ENCODE data around the gene PNMA5. TPM values are rescaled to one million over a fixed set of nuclear protein-coding genes. Genes with fewer than 3 reads are reported as not detected.

The PNMA5 gene
- total and polyA plus RNA-seq, 4 donors: 0.09 TPM; not detected in 3

DNA sequence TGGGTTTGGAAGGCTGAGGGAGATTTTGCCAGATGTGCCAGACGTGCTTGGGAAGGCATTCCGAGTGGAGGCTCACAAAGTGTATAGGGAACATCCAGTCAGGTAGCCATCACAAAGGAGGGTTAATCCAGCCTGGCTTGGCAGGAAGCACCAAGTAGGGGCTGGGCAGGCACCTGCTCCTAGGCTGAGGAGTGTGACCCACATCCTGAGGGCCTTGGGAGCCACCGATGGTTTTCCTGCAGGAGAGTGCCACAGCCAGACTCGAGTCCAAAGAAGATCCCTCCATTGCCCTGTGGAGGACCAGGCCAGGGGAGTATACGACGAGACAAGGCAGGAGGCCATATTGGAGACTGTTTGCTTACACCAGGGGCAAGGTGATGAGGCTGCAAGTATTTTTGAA is 47.2 kb downstream of the PNMA5 start:
- no peak for TF ChIP-seq YY1 (IDR thresholded peaks at IDR 0.05)
- TF ChIP-seq, protein P1, sequence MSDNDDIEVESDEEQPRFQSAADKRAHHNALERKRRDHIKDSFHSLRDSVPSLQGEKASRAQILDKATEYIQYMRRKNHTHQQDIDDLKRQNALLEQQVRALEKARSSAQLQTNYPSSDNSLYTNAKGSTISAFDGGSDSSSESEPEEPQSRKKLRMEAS (IDR thresholded peaks at IDR 0.05): no peak
- no peak for TF ChIP-seq GABPA (IDR thresholded peaks at IDR 0.05 in 1 of 2, conservative IDR thresholded peaks at IDR 0.05 in 1 of 2)
- no peak for TF ChIP-seq HNF4G (IDR thresholded peaks at IDR 0.05)
- TF ChIP-seq TAF1 (conservative IDR thresholded peaks at IDR 0.05): no peak
- TF ChIP-seq RAD21 (IDR thresholded peaks at IDR 0.05): no peak
- no peak for TF ChIP-seq JUND (IDR thresholded peaks at IDR 0.05)
- TF ChIP-seq EGR1 (IDR thresholded peaks at IDR 0.05; ENCODE audit: low read depth in 2 of 2): no peak
- no peak for TF ChIP-seq FOXA1 (IDR thresholded peaks at IDR 0.05)
- no peak for TF ChIP-seq CTCF (IDR thresholded peaks at IDR 0.05; ENCODE audit: low read depth, low read length, missing input control)
- no peak for TF ChIP-seq HNF4A (conservative IDR thresholded peaks at IDR 0.05)
- TF ChIP-seq, protein P2, sequence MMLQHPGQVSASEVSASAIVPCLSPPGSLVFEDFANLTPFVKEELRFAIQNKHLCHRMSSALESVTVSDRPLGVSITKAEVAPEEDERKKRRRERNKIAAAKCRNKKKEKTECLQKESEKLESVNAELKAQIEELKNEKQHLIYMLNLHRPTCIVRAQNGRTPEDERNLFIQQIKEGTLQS (IDR thresholded peaks at IDR 0.05): no peak
- no peak for TF ChIP-seq FOXA2 (IDR thresholded peaks at IDR 0.05)
- no peak for TF ChIP-seq RXRA (IDR thresholded peaks at IDR 0.05)
- no peak for TF ChIP-seq NR2F2 (IDR thresholded peaks at IDR 0.05)
- TF ChIP-seq, protein P3, sequence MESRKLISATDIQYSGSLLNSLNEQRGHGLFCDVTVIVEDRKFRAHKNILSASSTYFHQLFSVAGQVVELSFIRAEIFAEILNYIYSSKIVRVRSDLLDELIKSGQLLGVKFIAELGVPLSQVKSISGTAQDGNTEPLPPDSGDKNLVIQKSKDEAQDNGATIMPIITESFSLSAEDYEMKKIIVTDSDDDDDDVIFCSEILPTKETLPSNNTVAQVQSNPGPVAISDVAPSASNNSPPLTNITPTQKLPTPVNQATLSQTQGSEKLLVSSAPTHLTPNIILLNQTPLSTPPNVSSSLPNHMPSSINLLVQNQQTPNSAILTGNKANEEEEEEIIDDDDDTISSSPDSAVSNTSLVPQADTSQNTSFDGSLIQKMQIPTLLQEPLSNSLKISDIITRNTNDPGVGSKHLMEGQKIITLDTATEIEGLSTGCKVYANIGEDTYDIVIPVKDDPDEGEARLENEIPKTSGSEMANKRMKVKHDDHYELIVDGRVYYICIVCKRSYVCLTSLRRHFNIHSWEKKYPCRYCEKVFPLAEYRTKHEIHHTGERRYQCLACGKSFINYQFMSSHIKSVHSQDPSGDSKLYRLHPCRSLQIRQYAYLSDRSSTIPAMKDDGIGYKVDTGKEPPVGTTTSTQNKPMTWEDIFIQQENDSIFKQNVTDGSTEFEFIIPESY (IDR thresholded peaks at IDR 0.05): no peak
- TF ChIP-seq, protein P4, sequence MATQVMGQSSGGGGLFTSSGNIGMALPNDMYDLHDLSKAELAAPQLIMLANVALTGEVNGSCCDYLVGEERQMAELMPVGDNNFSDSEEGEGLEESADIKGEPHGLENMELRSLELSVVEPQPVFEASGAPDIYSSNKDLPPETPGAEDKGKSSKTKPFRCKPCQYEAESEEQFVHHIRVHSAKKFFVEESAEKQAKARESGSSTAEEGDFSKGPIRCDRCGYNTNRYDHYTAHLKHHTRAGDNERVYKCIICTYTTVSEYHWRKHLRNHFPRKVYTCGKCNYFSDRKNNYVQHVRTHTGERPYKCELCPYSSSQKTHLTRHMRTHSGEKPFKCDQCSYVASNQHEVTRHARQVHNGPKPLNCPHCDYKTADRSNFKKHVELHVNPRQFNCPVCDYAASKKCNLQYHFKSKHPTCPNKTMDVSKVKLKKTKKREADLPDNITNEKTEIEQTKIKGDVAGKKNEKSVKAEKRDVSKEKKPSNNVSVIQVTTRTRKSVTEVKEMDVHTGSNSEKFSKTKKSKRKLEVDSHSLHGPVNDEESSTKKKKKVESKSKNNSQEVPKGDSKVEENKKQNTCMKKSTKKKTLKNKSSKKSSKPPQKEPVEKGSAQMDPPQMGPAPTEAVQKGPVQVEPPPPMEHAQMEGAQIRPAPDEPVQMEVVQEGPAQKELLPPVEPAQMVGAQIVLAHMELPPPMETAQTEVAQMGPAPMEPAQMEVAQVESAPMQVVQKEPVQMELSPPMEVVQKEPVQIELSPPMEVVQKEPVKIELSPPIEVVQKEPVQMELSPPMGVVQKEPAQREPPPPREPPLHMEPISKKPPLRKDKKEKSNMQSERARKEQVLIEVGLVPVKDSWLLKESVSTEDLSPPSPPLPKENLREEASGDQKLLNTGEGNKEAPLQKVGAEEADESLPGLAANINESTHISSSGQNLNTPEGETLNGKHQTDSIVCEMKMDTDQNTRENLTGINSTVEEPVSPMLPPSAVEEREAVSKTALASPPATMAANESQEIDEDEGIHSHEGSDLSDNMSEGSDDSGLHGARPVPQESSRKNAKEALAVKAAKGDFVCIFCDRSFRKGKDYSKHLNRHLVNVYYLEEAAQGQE (IDR thresholded peaks at IDR 0.05): no peak
- Histone ChIP-seq H3K9me3 (ENCODE audit: control insufficient read depth in 4 of 4, low read length in 3 of 4) (no peaks in the 10 kb centered on the region), H3K4me3 (ENCODE audit: low read depth in 1 of 3, low read length in 3 of 3) (no peak overlapping the region), H3K27ac (ENCODE audit: low read depth in 1 of 2, low read length in 2 of 2) (no peak overlapping the region), H3K36me3 (ENCODE audit: control insufficient read depth in 4 of 4, insufficient read depth in 3 of 4, low read depth in 1 of 4, low read length in 3 of 4) (no peaks in the 10 kb centered on the region), H3K4me1 (ENCODE audit: control insufficient read depth in 4 of 4, insufficient read depth in 4 of 4, low read length in 3 of 4) (peaks cover 0 to 8% (median 4%) of the 10 kb centered on the region in 4 donors), H3K27me3 (ENCODE audit: control insufficient read depth in 4 of 4, insufficient read depth in 4 of 4, low read length in 3 of 4) (no peaks in the 10 kb centered on the region), H3K9ac (ENCODE audit: low read depth in 1 of 2, low read length in 2 of 2) (no peak overlapping the region)
- no peak for DNase-seq (ENCODE audit: low spot score)
- WGBS: 96% methylated on average over 6 of the region's 6 CpGs

Data from liver (tissue), 9 donors.